ENCODE measurements around the gene MOB3B. TPM values are rescaled to one million over a fixed set of nuclear protein-coding genes. Genes with fewer than 3 reads are reported as not detected.

MOB3B gene
- total RNA-seq, 1 experiment from 2014 or later: 0.03 TPM

DNA sequence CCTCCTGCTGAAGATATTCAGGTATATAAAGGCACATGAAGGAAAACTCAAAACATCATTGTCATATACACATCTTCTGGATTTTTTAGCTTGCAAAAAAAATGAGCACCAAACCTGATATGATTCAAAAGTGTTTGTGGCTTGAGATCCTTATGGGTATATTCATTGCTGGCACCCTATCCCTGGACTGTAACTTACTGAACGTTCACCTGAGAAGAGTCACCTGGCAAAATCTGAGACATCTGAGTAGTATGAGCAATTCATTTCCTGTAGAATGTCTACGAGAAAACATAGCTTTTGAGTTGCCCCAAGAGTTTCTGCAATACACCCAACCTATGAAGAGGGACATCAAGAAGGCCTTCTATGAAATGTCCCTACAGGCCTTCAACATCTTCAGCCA, 5.4 kb downstream of the MOB3B start, which contains the start of gene IFNK:
Gene IFNK (plus strand): TSS at position 55 of the 400 bp plus-strand sequence. CDS start 47 bp downstream, at position 102.
- ChIA-PET POLR2A (interaction anchor here (0.7 kb wide), 1 partner anchor 19 kb away, joined by 20 read pairs; no protein-coding TSS in a partner anchor), CTCF (no interaction called here)
- Histone ChIP-seq H3K27ac (ENCODE audit: low read length) (no peak within 1 kb of the TSS), H3K4me3 (ENCODE audit: low read depth in 2 of 2, low read length in 2 of 2) (no peak within 1 kb of the TSS), H3K27me3 (ENCODE audit: control insufficient read depth, insufficient read depth, low read length) (no peaks in the 10 kb centered on the region), H3K36me3 (ENCODE audit: control insufficient read depth, insufficient read depth, low read length) (no peaks in the 10 kb centered on the region), H3K9me3 (ENCODE audit: control insufficient read depth, insufficient read depth, low read depth, low read length) (no peaks in the 10 kb centered on the region), H3K4me1 (ENCODE audit: control insufficient read depth, insufficient read depth, low read length) (no peaks in the 10 kb centered on the region)
- TF ChIP-seq SIN3A (IDR thresholded peaks at IDR 0.05; ENCODE audit: borderline replicate concordance, insufficient read depth, low read depth, low read length) (no peak), CTCF (IDR thresholded peaks at IDR 0.05) (no peak), POLR2AphosphoS5 (IDR thresholded peaks at IDR 0.05; ENCODE audit: low read depth, low read length) (no peak), TCF7L2 (IDR thresholded peaks at IDR 0.05; ENCODE audit: low read depth, low read length) (no peak)
- TF ChIP-seq, protein P1, sequence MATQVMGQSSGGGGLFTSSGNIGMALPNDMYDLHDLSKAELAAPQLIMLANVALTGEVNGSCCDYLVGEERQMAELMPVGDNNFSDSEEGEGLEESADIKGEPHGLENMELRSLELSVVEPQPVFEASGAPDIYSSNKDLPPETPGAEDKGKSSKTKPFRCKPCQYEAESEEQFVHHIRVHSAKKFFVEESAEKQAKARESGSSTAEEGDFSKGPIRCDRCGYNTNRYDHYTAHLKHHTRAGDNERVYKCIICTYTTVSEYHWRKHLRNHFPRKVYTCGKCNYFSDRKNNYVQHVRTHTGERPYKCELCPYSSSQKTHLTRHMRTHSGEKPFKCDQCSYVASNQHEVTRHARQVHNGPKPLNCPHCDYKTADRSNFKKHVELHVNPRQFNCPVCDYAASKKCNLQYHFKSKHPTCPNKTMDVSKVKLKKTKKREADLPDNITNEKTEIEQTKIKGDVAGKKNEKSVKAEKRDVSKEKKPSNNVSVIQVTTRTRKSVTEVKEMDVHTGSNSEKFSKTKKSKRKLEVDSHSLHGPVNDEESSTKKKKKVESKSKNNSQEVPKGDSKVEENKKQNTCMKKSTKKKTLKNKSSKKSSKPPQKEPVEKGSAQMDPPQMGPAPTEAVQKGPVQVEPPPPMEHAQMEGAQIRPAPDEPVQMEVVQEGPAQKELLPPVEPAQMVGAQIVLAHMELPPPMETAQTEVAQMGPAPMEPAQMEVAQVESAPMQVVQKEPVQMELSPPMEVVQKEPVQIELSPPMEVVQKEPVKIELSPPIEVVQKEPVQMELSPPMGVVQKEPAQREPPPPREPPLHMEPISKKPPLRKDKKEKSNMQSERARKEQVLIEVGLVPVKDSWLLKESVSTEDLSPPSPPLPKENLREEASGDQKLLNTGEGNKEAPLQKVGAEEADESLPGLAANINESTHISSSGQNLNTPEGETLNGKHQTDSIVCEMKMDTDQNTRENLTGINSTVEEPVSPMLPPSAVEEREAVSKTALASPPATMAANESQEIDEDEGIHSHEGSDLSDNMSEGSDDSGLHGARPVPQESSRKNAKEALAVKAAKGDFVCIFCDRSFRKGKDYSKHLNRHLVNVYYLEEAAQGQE (IDR thresholded peaks at IDR 0.05; ENCODE audit: insufficient read depth in 1 of 2, low read depth in 2 of 2, low read length in 1 of 2): no peak
- in situ Hi-C loops (cut with HindIII; ENCODE audit: low pct_unique_long_range_greater_than_20kb, low sequenced_read_pairs) (no loop called here), intact Hi-C loops (cut with micrococcal nuclease; ENCODE audit: unreplicated experiment) (no loop called here)
- no TSS peak for BruUV-seq (replicated peaks)
- DNase-seq (ENCODE audit: low read depth, low spot score): no peak
- no peak for ATAC-seq

DNA sequence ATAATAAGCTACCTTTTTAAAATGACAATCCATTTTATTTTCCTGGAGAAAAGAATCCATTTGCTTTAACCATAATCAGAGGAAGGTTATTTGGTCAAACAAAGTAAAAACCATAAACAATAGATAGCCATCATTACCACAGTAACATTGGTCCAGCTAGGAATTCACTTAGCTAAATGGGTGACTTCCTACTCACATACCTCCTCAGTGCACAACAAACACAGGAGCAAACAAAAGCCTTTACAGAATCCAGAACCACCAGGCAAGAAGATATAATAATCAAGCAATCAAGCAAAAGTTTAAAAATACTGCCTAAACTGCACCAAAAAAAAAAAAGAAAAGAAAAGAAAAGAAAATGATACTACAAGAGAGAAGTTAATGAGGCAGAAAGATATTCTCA, 6.5 kb downstream of the MOB3B start:
- ChIA-PET POLR2A (no interaction called here), CTCF (no interaction called here)
- H3K27me3 ChIP-seq (ENCODE audit: control insufficient read depth, insufficient read depth, low read length): no peaks in the 10 kb centered on the region
- intact Hi-C loops (cut with micrococcal nuclease; ENCODE audit: unreplicated experiment) (no loop called here), in situ Hi-C loops (cut with HindIII; ENCODE audit: low pct_unique_long_range_greater_than_20kb, low sequenced_read_pairs) (no loop called here)
- TF ChIP-seq, protein P1 (IDR thresholded peaks at IDR 0.05; ENCODE audit: insufficient read depth in 1 of 2, low read depth in 2 of 2, low read length in 1 of 2): no peak
- TF ChIP-seq POLR2AphosphoS5 (IDR thresholded peaks at IDR 0.05; ENCODE audit: low read depth, low read length): no peak
- TF ChIP-seq TCF7L2 (IDR thresholded peaks at IDR 0.05; ENCODE audit: low read depth, low read length): no peak
- TF ChIP-seq SIN3A (IDR thresholded peaks at IDR 0.05; ENCODE audit: borderline replicate concordance, insufficient read depth, low read depth, low read length): no peak
- TF ChIP-seq CTCF (IDR thresholded peaks at IDR 0.05): no peak
- ATAC-seq: no peak
- H3K4me1 ChIP-seq (ENCODE audit: control insufficient read depth, insufficient read depth, low read length): no peaks in the 10 kb centered on the region
- DNase-seq (ENCODE audit: low read depth, low spot score): no peak
- H3K9me3 ChIP-seq (ENCODE audit: control insufficient read depth, insufficient read depth, low read depth, low read length): no peaks in the 10 kb centered on the region
- no peak overlapping the region for H3K4me3 ChIP-seq (ENCODE audit: low read depth in 2 of 2, low read length in 2 of 2)
- H3K36me3 ChIP-seq (ENCODE audit: control insufficient read depth, insufficient read depth, low read length): no peaks in the 10 kb centered on the region
- H3K27ac ChIP-seq (ENCODE audit: low read length): no peak overlapping the region
- BruUV-seq (replicated peaks): no TSS peak

Measured in Panc1 (cell line).